CD4-positive, alpha-beta T cell treated with Interleukin-15 for 4 hours (primary cell): ENCODE results near the gene FOXS1.
"Not testable (repeated sequence)": the region's sequence is repeated elsewhere in the genome, so short reads cannot be mapped to it uniquely, and the experiment has no call there.

Experiments used
- DNase-seq: peaks from one replicate; pipeline ENCODE4 v3.0.0-alpha.2; 2020; ENCODE audit warnings: low spot score

FOXS1 gene

GRCh38 chr20:31821427-31821826 is 24.0 kb downstream of the FOXS1 start:
- no peak for DNase-seq

DNA sequence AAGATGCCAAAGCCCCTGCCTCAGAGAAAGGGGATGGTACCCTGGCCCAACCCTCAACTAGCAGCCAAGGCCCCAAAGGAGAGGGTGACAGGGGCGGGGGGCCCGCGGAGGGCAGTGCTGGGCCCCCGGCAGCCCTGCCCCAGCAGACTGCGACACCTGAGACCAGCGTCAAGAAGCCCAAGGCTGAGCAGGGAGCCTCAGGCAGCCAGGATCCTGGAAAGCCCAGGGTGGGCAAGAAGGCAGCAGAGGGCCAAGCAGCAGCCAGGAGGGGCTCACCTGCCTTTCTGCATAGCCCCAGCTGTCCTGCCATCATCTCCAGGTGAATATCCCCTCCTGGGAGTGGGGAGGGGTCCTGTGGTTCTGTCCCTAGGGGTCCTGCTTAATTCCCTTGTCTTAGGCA is 25.2 kb downstream of the FOXS1 start:
- DNase-seq = no peak

DNA sequence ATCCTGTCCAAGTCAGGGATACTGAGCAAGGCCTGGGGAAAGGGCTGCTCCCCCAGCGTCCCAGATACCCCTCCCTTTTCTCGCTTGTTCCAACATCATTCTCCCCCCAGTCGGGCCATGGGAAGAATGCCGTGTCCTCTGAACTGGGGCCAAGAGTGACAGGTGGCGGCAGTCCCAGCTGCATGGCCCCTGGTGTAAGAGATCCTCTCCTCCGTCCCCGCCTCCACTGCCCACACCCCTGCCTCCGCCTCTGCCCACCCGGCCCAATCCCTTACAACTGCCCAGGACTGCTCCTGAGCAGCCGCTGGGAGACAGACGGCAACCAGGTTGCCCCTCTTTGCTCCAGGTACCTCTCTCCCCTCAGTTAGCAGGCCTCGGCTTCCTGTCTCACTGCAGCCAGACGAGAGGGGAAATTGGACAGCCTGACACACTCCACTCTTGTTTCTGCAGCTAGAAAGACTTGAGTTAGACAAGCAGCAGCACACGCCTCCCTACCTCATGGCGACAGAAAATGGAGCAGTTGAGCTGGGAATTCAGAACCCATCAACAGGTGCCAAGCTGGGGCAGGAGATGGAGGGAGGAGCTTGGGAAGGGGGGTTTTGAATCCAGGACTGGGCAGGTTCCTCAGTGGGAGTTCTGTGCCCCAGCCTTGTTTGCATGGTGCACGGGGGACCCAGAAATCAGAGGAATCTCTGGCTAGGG is 26.2 kb downstream of the FOXS1 start, which contains the start of gene MYLK2:
MYLK2 (plus strand) TSS at position 274 of the 702 bp plus-strand sequence; CDS start at position 499, 225 bp downstream.
- DNase-seq = no peak

- no peak for DNase-seq
These were observed 27.0 kb downstream of the FOXS1 start for GRCh38 chr20:31818376-31818908.

DNA sequence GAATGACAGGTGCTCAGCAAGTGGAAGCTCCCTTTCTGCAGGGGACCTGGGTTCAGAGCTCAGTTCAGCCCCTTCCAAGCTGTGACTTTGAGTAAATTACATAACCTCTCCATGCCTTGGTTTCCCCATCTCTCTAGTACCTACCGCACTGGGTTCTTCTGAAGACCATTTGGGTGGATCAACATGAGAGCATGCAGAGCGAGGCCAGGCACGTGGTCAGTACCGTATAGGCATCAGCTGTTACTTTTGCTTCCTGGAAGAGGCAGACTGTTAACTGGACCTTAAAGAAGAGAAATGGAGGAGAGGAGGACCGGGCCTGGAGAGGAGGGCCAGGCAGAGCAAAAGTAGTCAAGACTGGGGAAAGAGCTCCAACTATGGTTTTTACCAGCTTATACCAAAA is 27.9 kb downstream of the FOXS1 start:
- DNase-seq = no peak

GRCh38 chr20:31816221-31816620 is 29.2 kb downstream of the FOXS1 start:
- no peak for DNase-seq

DNA sequence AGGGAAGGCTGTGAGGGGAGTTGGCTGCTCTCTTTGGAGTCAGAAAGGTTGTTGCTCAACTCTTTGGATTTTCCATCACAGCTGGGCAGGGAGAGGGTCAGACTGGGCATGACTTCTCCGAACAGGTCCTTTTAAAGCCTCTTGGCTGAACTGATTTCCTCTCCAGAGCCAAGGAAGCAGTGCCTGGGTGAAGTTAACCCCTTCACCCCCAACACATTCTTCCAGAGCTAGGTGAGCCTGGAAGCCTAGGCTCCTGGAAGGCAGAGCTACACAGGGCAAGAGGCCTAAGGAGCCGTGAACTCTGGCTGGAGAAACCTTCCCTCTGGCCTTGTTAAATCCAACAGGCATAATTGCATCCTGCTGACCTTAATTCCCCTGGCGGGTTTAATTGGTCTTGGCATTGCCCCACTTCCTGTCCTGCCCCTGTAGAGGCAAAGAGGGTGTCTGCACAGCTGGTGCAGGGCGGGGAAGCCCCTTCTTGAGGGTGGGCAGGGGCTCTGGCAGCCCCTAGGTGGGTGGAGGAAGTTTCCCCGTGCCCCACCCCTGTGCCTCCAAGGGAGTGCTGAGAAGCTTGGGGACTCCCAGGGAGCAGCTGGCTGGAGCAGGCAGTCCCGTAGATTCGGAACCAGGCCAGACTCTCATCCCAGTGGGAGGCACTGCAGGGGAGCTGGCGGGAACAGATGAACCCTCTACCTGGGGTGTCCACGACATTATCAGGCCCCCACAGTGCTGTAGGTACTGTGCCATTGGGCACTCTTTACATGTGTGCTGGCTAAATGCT is 29.8 kb downstream of the FOXS1 start:
- DNase-seq = no peak

- DNase-seq = not testable (repeated sequence)
These were observed 31.3 kb downstream of the FOXS1 start for GRCh38 chr20:31814142-31814541.

DNA sequence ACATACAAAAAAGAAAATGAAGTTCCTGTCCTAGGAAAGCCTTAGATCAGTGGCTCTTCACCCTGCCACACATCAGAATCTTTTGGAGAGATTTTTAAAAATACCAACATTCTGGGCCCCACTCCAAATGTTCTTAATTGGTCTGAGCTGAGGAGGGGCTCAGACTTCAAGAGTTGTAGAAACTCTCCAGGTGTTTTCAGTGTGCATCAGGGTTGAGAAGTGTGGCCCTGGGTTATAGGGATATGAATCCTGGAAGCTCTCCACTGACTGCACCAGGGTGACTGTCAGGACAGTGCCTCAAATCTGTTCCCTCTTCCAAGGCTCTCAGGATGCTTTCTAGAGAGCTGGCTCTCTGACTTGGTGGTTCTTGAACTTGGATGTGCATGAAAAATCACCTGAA is 31.8 kb downstream of the FOXS1 start:
- no peak for DNase-seq

GRCh38 chr20:31811796-31812728 is 33.3 kb downstream of the FOXS1 start:
- no peak for DNase-seq

- no peak for DNase-seq
These were observed 34.2 kb downstream of the FOXS1 start for GRCh38 chr20:31811198-31811597.

DNA sequence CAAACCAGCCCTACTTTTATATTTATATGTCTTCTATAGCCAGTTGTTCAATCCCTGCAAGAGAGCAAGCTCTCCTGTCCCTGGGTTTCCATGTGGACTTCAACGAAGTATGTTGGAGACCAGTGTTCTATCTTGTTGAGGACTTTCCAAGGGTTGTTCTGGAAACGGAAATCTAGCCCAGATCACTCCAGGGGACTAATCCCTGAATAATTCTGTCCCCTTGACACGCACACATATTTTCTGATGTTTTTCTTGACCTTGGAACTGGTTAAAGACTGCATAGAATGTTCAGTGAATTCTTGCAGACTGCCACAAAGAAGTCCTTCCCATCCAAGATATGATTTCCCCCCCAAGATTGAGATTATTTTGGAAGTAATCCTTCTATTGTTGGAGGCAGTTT is 35.7 kb downstream of the FOXS1 start:
- no peak for DNase-seq

DNA sequence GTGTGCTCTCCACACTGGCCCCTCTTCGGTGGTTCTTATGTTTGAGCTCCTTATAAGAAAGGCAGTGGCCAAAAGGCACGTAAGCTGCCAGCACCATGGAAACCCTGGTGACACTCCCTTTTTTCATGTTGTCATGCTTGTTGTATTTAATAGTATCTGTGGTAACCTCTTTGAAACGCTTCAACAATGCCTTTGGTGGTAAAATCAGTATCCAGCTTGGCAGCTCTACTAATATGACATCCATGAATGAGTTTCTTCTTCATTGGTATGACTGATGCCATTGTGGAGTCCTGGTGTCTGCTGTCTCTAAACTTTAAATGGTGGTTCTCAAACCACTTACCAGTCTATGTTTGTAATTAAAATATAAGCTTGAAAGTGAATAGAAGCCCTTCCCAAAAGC is 36.9 kb downstream of the FOXS1 start:
- DNase-seq = no peak

DNA sequence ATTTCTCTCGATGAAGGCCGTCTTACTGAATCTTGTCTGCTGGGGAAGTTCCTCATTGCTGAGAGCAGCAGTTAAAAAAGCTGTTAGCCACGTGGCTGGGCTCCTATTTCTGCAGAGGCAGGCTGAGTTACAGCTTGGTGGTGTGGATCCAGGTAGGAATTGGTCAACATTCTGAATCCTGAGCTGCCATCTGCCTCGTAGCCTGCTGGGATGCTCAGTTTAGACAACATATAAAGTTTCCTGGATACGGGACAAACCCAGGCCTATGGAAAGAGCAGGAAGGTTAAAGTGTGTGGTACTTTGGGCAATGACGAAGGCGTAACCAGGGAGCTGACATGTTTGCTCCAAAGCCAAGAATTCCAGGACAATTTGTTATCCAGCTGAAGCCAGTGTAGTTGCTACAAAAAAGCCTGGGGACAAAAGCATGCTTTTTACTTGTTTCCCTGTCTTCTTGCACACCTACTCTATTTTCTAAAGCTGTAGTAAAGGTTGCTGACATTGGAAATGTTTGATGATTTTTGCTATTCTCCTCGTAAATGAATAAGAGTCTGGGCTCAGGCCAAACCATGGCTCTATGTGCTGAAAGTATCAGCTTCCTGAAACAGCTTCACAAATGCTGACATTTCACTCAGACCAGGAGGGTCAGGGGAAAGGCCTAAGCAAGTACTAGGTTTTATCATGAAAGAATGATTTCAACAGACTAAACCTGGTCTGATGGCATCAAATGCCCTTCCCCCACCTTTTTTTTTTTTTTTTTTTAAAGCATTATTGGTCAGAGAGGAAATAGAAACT is 38.6 kb downstream of the FOXS1 start:
- DNase-seq = no peak

DNA sequence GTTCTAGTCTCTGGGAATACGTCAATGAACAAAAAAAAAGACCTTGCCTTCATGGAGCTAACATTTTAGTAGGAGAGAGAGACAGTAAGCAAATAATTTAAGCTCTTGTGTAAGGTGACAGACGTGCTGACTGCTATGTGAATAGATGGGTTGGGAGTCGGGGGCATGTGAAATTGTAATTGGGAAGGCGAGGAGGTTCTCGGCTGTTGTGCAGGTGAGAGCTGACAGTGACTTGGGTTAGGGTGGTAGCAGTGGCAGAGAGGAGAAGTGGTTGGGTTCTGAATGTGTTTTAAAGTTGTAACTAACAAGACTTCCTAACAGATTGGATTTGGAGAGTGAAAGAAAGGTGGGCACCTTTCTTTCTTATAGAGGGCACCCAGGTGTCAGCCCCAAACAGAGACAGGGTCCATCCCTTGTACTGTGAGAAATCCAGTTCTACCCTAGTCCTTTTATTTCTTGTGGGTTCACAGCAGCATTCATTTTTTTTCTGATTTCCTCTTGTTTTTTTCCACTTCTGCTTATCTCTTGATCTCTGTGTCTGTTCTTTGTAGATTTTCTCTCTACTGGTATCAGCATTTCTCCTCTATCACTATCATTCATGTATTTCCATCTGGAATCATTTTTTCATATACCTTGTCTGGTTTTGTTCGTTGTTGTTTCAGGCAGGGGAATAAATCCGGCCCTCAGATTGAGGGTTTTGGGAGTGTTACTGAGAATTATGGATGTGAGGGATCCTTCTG is 41.7 kb downstream of the FOXS1 start:
- no peak for DNase-seq

- no peak for DNase-seq
These were observed 43.9 kb downstream of the FOXS1 start for GRCh38 chr20:31801508-31801907.

GRCh38 chr20:31797364-31797763 is 48.0 kb downstream of the FOXS1 start:
- no peak for DNase-seq
